ENCODE measurements around the gene WFDC5. TPM values are rescaled to one million over a fixed set of nuclear protein-coding genes. Genes with fewer than 3 reads are reported as not detected.

WFDC5 gene
- total and polyA plus RNA-seq, 2 experiments from 2014 or later: not detected

DNA sequence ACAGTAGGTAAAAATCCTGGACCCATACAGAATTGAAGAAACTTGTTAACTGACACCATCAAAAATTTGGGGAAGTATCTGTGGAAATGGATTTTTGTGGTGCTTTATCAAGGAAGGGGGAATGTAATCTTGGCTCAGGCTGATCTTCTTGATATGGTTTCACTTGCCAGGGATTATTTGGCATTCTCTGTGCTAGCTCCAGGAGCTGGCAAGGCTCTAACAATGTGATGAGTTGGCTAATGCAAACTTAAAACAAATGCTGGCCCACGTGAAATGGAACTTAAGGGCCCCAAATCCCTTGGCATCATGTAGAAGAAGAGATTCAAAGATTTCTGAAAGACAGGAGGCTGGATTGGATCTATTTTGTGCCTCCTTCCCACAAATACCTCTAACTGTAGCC, 27.2 kb downstream of the WFDC5 start (continued):
- TF ChIP-seq, protein P1, sequence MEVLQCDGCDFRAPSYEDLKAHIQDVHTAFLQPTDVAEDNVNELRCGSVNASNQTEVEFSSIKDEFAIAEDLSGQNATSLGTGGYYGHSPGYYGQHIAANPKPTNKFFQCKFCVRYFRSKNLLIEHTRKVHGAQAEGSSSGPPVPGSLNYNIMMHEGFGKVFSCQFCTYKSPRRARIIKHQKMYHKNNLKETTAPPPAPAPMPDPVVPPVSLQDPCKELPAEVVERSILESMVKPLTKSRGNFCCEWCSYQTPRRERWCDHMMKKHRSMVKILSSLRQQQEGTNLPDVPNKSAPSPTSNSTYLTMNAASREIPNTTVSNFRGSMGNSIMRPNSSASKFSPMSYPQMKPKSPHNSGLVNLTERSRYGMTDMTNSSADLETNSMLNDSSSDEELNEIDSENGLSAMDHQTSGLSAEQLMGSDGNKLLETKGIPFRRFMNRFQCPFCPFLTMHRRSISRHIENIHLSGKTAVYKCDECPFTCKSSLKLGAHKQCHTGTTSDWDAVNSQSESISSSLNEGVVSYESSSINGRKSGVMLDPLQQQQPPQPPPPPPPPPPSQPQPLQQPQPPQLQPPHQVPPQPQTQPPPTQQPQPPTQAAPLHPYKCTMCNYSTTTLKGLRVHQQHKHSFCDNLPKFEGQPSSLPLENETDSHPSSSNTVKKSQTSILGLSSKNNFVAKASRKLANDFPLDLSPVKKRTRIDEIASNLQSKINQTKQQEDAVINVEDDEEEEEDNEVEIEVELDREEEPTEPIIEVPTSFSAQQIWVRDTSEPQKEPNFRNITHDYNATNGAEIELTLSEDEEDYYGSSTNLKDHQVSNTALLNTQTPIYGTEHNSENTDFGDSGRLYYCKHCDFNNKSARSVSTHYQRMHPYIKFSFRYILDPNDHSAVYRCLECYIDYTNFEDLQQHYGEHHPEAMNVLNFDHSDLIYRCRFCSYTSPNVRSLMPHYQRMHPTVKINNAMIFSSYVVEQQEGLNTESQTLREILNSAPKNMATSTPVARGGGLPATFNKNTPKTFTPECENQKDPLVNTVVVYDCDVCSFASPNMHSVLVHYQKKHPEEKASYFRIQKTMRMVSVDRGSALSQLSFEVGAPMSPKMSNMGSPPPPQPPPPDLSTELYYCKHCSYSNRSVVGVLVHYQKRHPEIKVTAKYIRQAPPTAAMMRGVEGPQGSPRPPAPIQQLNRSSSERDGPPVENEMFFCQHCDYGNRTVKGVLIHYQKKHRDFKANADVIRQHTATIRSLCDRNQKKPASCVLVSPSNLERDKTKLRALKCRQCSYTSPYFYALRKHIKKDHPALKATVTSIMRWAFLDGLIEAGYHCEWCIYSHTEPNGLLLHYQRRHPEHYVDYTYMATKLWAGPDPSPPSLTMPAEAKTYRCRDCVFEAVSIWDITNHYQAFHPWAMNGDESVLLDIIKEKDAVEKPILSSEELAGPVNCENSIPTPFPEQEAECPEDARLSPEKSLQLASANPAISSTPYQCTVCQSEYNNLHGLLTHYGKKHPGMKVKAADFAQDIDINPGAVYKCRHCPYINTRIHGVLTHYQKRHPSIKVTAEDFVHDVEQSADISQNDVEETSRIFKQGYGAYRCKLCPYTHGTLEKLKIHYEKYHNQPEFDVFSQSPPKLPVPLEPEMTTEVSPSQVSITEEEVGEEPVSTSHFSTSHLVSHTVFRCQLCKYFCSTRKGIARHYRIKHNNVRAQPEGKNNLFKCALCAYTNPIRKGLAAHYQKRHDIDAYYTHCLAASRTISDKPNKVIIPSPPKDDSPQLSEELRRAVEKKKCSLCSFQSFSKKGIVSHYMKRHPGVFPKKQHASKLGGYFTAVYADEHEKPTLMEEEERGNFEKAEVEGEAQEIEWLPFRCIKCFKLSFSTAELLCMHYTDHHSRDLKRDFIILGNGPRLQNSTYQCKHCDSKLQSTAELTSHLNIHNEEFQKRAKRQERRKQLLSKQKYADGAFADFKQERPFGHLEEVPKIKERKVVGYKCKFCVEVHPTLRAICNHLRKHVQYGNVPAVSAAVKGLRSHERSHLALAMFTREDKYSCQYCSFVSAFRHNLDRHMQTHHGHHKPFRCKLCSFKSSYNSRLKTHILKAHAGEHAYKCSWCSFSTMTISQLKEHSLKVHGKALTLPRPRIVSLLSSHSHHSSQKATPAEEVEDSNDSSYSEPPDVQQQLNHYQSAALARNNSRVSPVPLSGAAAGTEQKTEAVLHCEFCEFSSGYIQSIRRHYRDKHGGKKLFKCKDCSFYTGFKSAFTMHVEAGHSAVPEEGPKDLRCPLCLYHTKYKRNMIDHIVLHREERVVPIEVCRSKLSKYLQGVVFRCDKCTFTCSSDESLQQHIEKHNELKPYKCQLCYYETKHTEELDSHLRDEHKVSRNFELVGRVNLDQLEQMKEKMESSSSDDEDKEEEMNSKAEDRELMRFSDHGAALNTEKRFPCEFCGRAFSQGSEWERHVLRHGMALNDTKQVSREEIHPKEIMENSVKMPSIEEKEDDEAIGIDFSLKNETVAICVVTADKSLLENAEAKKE (CRISPR knock-in tag; IDR thresholded peaks at IDR 0.05): no peak
- TF ChIP-seq ZNF331 (CRISPR knock-in tag; IDR thresholded peaks at IDR 0.05; ENCODE audit: low read depth) (no peak), ZNF114 (CRISPR knock-in tag; IDR thresholded peaks at IDR 0.05) (no peak), NANOG (IDR thresholded peaks at IDR 0.05; ENCODE audit: borderline replicate concordance) (no peak)
- TF ChIP-seq, protein P2, sequence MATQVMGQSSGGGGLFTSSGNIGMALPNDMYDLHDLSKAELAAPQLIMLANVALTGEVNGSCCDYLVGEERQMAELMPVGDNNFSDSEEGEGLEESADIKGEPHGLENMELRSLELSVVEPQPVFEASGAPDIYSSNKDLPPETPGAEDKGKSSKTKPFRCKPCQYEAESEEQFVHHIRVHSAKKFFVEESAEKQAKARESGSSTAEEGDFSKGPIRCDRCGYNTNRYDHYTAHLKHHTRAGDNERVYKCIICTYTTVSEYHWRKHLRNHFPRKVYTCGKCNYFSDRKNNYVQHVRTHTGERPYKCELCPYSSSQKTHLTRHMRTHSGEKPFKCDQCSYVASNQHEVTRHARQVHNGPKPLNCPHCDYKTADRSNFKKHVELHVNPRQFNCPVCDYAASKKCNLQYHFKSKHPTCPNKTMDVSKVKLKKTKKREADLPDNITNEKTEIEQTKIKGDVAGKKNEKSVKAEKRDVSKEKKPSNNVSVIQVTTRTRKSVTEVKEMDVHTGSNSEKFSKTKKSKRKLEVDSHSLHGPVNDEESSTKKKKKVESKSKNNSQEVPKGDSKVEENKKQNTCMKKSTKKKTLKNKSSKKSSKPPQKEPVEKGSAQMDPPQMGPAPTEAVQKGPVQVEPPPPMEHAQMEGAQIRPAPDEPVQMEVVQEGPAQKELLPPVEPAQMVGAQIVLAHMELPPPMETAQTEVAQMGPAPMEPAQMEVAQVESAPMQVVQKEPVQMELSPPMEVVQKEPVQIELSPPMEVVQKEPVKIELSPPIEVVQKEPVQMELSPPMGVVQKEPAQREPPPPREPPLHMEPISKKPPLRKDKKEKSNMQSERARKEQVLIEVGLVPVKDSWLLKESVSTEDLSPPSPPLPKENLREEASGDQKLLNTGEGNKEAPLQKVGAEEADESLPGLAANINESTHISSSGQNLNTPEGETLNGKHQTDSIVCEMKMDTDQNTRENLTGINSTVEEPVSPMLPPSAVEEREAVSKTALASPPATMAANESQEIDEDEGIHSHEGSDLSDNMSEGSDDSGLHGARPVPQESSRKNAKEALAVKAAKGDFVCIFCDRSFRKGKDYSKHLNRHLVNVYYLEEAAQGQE (IDR thresholded peaks at IDR 0.05; ENCODE audit: unreplicated experiment): no peak
